ENCODE data around the gene LYRM9.

DNA sequence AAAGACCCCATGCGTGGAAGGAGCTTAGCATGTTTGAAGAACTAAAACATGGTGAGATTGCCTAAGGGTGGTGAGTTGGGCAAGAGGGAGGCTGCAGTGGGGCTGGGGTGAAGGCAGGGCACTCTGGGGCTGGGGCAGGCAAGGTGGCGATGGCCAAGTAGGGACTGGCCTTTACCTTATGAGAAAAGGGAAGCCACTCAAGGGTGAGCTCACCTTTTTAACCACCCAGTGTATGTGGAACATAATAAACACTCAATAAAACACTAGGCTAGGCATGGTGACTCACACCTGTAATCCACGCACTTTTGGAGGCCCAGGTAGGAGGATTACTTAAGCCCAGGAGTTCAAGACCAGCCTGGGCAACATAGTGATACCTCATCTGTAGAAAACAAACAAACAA is 37.7 kb downstream of the LYRM9 start:
- TF ChIP-seq EZH2 (IDR thresholded peaks at IDR 0.05; ENCODE audit: borderline replicate concordance, control insufficient read depth, low read depth, low read length) = no peak
- TF ChIP-seq BCL3 (IDR thresholded peaks at IDR 0.05; ENCODE audit: borderline replicate concordance, insufficient read depth, low read depth, low read length, poor library complexity, severe bottlenecking) = no peak
- TF ChIP-seq EP300 (IDR thresholded peaks at IDR 0.05; ENCODE audit: borderline replicate concordance in 1 of 2, control insufficient read depth in 1 of 2, low read depth in 2 of 2, low read length in 2 of 2) = no peak
- TF ChIP-seq YY1 (IDR thresholded peaks at IDR 0.05; ENCODE audit: low read depth, low read length) = no peak
- no peak for TF ChIP-seq POLR2A (IDR thresholded peaks at IDR 0.05; ENCODE audit: low read depth, low read length)
- TF ChIP-seq ELK1 (IDR thresholded peaks at IDR 0.05; ENCODE audit: low read depth, low read length) = no peak
- no peak for TF ChIP-seq DPF2 (IDR thresholded peaks at IDR 0.05)
- TF ChIP-seq, protein P1, sequence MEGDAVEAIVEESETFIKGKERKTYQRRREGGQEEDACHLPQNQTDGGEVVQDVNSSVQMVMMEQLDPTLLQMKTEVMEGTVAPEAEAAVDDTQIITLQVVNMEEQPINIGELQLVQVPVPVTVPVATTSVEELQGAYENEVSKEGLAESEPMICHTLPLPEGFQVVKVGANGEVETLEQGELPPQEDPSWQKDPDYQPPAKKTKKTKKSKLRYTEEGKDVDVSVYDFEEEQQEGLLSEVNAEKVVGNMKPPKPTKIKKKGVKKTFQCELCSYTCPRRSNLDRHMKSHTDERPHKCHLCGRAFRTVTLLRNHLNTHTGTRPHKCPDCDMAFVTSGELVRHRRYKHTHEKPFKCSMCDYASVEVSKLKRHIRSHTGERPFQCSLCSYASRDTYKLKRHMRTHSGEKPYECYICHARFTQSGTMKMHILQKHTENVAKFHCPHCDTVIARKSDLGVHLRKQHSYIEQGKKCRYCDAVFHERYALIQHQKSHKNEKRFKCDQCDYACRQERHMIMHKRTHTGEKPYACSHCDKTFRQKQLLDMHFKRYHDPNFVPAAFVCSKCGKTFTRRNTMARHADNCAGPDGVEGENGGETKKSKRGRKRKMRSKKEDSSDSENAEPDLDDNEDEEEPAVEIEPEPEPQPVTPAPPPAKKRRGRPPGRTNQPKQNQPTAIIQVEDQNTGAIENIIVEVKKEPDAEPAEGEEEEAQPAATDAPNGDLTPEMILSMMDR (IDR thresholded peaks at IDR 0.05 in 2 of 3, conservative IDR thresholded peaks at IDR 0.05 in 1 of 3; ENCODE audit: control insufficient read depth in 2 of 3, extremely low read depth in 1 of 3, insufficient read depth in 1 of 3, low read depth in 3 of 3, low read length in 3 of 3) = no peak
- no peak for TF ChIP-seq JUND (IDR thresholded peaks at IDR 0.05; ENCODE audit: low read depth, low read length)
- no peak for TF ChIP-seq HDAC2 (IDR thresholded peaks at IDR 0.05)
- no peak for TF ChIP-seq ZNF217 (IDR thresholded peaks at IDR 0.05)

Data from GM12878 (cell line).